Caco-2 (cell line): ENCODE data around the gene VTN. TPM values are rescaled to one million over a fixed set of nuclear protein-coding genes. Genes with fewer than 3 reads are reported as not detected.

Source experiments
- BruUV-seq: library from RNA; stranded (reverse); fragments of 400-500 nt; replicated peaks from 2 replicates; lab custom pipeline; 2021; lab: Mats Ljungman, UMichigan
- CTCF ChIA-PET: fragments of 300-600 bp; sonication (Branson Sonifier 250); formaldehyde crosslinking; loops from one replicate; lab custom pipeline; 2022; ENCODE audit warnings: antibody characterized with exemption; lab: Charles Lee
- POLR2A ChIA-PET: fragments of 300-600 bp; sonication (Branson Sonifier 250); formaldehyde crosslinking; loops from one replicate; lab custom pipeline; 2022; ENCODE audit warnings: antibody characterized with exemption; lab: Charles Lee
- DNase-seq, 2 experiments: peaks; one replicate each; pipeline versions ENCODE4 v3.0.0 to v3.0.0-alpha.2; 2020 to 2022
- H3K27me3 ChIP-seq: replicated peaks from 2 replicates; pipeline ENCODE4 v1.6.0; 2011; ENCODE audit warnings: low read length; ENCODE audit not compliant: control insufficient read depth, insufficient read depth
- H3K36me3 ChIP-seq: 2 replicates; pipeline ENCODE4 v1.5.1; 2011; ENCODE audit warnings: low read length; ENCODE audit not compliant: control insufficient read depth, insufficient read depth
- H3K4me1 ChIP-seq: fragments of 250-450 bp; sonication (Bioruptor Pico); 2 replicates; pipeline ENCODE4 v1.5.1; 2020; ENCODE audit warnings: mild to moderate bottlenecking
- H3K4me3 ChIP-seq: 2 replicates; pipeline ENCODE4 v1.5.1; 2011; ENCODE audit warnings: low read depth, mild to moderate bottlenecking, control low read depth, low read length
- H3K9me3 ChIP-seq: fragments of 250-450 bp; sonication (Bioruptor Pico); 2 replicates; pipeline ENCODE4 v1.5.1; 2020; ENCODE audit warnings: mild to moderate bottlenecking, moderate library complexity
- H3K27ac Mint-ChIP-seq: one replicate; pipeline ENCODE4 v1.8.0; 2022; ENCODE audit warnings: mixed read lengths; ENCODE audit not compliant: unreplicated experiment
- H3K27me3 Mint-ChIP-seq: one replicate; pipeline ENCODE4 v1.8.0; 2022; ENCODE audit warnings: mixed read lengths; ENCODE audit not compliant: insufficient read depth, unreplicated experiment
- H3K36me3 Mint-ChIP-seq: one replicate; pipeline ENCODE4 v1.8.0; 2022; ENCODE audit warnings: mild to moderate bottlenecking, mixed read lengths; ENCODE audit not compliant: insufficient read depth, unreplicated experiment
- H3K4me1 Mint-ChIP-seq: one replicate; pipeline ENCODE4 v1.8.0; 2022; ENCODE audit warnings: low read depth, mixed read lengths; ENCODE audit not compliant: unreplicated experiment
- H3K4me3 Mint-ChIP-seq: one replicate; pipeline ENCODE4 v1.8.0; 2022; ENCODE audit warnings: mild to moderate bottlenecking, moderate library complexity, mixed read lengths; ENCODE audit not compliant: unreplicated experiment
- H3K9me3 Mint-ChIP-seq: one replicate; pipeline ENCODE4 v1.8.0; 2022; ENCODE audit warnings: mixed read lengths; ENCODE audit not compliant: unreplicated experiment
- CTCF ChIP-seq, 2 experiments: fragments of 200-600 bp in 1 of 2; IDR thresholded peaks; 1 replicate in 1 of 2; 2 replicates in 1 of 2; pipeline versions ENCODE4 v1.5.1 to v1.8.0; 2011 to 2022; ENCODE audit warnings: antibody characterized with exemption in 1 of 2, control low read depth in 1 of 2, inconsistent platforms in 1 of 2, low read depth in 1 of 2, low read length in 1 of 2, mild to moderate bottlenecking in 1 of 2, moderate library complexity in 1 of 2; ENCODE audit not compliant: insufficient read depth in 1 of 2, severe bottlenecking in 1 of 2, unreplicated experiment in 1 of 2
- intact Hi-C: fragments of 100-400 bp; cut with micrococcal nuclease; formaldehyde crosslinking; loops from one replicate; pipeline ENCODE4 v1.10.0; 2022; ENCODE audit not compliant: unreplicated experiment
- total RNA-seq: library from RNA; stranded (reverse); gene quantifications from 2 replicates; pipeline ENCODE4 v1.2.3, GENCODE V29; 2022

The VTN gene
- total RNA-seq, 1 experiment from 2014 or later, result 273 TPM

GRCh38 chr17:28335201-28335958 lies 34.7 kb downstream of the VTN start, which contains the start of the genes IFT20 and TNFAIP1:
TSS of gene IFT20 (minus strand) at chr17:28335472. CDS start at chr17:28331985, 3,487 bp downstream.
TSS of gene TNFAIP1 (plus strand) at chr17:28335761. CDS start at chr17:28339522, 3,761 bp downstream.
- H3K36me3 ChIP-seq, result peaks cover 7% of the 10 kb centered on the region
- Mint-ChIP-seq H3K9me3 (no peaks in the 10 kb centered on the region), H3K4me3 (peak within 1 kb of the TSS; percentile 97), H3K27me3 (no peaks in the 10 kb centered on the region), H3K4me1 (peaks cover 33% of the 10 kb centered on the region), H3K27ac (peak within 1 kb of the TSS; percentile 98), H3K36me3 (peaks cover 77% of the 10 kb centered on the region)
- peaks cover 27% of the 10 kb centered on the region for H3K4me1 ChIP-seq
- intact Hi-C loops, result loop anchor here (1.0 to 10.0 kb wide), 6 partner anchors 15 to 293 kb away; partner anchors contain the start of genes ALDOC, NLK, PIGS and POLDIP2
- ChIA-PET POLR2A (interaction anchor here (0.6 to 3.0 kb wide), 37 partner anchors 9 to 626 kb away, joined by 3 to 139 read pairs (median 7); partner anchors contain the start of genes ALDOC, PHF12, POLDIP2 and RPL23A), CTCF (interaction anchor here (0.6 to 3.0 kb wide), 32 partner anchors 8 to 533 kb away, joined by 3 to 44 read pairs (median 6); partner anchors contain the start of genes PIGS, POLDIP2, SARM1 and TMEM97)
- peak; percentile 100 for DNase-seq
- TF ChIP-seq CTCF (IDR thresholded peaks at IDR 0.05; ENCODE audit: insufficient read depth in 1 of 2, low read depth in 1 of 2, low read length in 1 of 2, severe bottlenecking in 1 of 2, unreplicated experiment in 1 of 2), result no peak
- no peaks in the 10 kb centered on the region for H3K9me3 ChIP-seq
- no peaks in the 10 kb centered on the region for H3K27me3 ChIP-seq
- H3K4me3 ChIP-seq, result peak within 1 kb of the TSS; percentile 86
- no TSS peak for BruUV-seq

- peaks cover 33% of the 10 kb centered on the region for H3K4me1 Mint-ChIP-seq
Measured at GRCh38 chr17:28334666-28335200, 35.4 kb downstream of the VTN start.

More at GRCh38 chr17:28334666-28335200, 35.4 kb downstream of the VTN start:
- ChIA-PET CTCF (interaction anchor here (0.8 to 3.0 kb wide), 21 partner anchors 9 to 312 kb away, joined by 3 to 44 read pairs (median 8); partner anchors contain the start of genes PIGS, POLDIP2, SARM1 and TMEM97), POLR2A (interaction anchor here (0.9 to 3.0 kb wide), 23 partner anchors 9 to 617 kb away, joined by 3 to 139 read pairs (median 10); partner anchors contain the start of genes PHF12, POLDIP2, RPL23A and SARM1)
- H3K27ac Mint-ChIP-seq, result peak overlapping the region; percentile 98
- TSS peak; percentile 20 for BruUV-seq
- no peaks in the 10 kb centered on the region for H3K9me3 ChIP-seq
- peaks cover 7% of the 10 kb centered on the region for H3K36me3 ChIP-seq
- H3K4me3 ChIP-seq, result peak overlapping the region; percentile 86
- no peaks in the 10 kb centered on the region for H3K27me3 ChIP-seq
- no peaks in the 10 kb centered on the region for H3K27me3 Mint-ChIP-seq
- peaks cover 77% of the 10 kb centered on the region for H3K36me3 Mint-ChIP-seq
- intact Hi-C loops, result loop anchor here (1.0 to 10.0 kb wide), 6 partner anchors 14 to 292 kb away; partner anchors contain the start of genes ALDOC, NLK, PIGS and POLDIP2
- no peaks in the 10 kb centered on the region for H3K9me3 Mint-ChIP-seq
- peaks cover 27% of the 10 kb centered on the region for H3K4me1 ChIP-seq
- H3K4me3 Mint-ChIP-seq, result peak overlapping the region; percentile 97
- no peak for TF ChIP-seq CTCF (IDR thresholded peaks at IDR 0.05; ENCODE audit: insufficient read depth in 1 of 2, low read depth in 1 of 2, low read length in 1 of 2, severe bottlenecking in 1 of 2, unreplicated experiment in 1 of 2)
- no peak for DNase-seq
